Esophagus squamous epithelium (tissue), 5 donors: ENCODE measurements around the gene ENTREP3. TPM values are rescaled to one million over a fixed set of nuclear protein-coding genes. Genes with fewer than 3 reads are reported as not detected.

Experiments used
- DNase-seq: peaks from one replicate; lab custom pipeline; 2025; lab: John Stamatoyannopoulos, UW
- H3K27ac ChIP-seq, 4 donors: fragments of 200-600 bp; sonication (generic); one replicate each; pipeline ENCODE4 v1.5.1; 2016 to 2019; ENCODE audit warnings: mild to moderate bottlenecking in 1 of 4
- H3K27me3 ChIP-seq, 4 donors: fragments of 200-600 bp; sonication (generic); 1 replicate in 3 of 4; 2 replicates in 1 of 4; pipeline versions ENCODE4 v1.5.1 to v1.6.0; 2017 to 2021; ENCODE audit warnings: antibody characterized with exemption in 1 of 4
- H3K36me3 ChIP-seq, 3 donors: fragments of 200-600 bp; sonication (generic); one replicate each; pipeline ENCODE4 v1.5.1; 2016 to 2019
- H3K4me1 ChIP-seq, 3 donors: fragments of 200-600 bp; sonication (generic); one replicate each; pipeline ENCODE4 v1.5.1; 2017 to 2019
- H3K4me3 ChIP-seq, 4 donors: fragments of 200-600 bp; sonication (generic); 1 replicate in 3 of 4; 2 replicates in 1 of 4; pipeline ENCODE4 v1.5.1; 2016 to 2019; ENCODE audit warnings: mild to moderate bottlenecking in 2 of 4, moderate library complexity in 1 of 4
- H3K9me3 ChIP-seq, 3 donors: fragments of 200-600 bp; sonication (generic); one replicate each; pipeline ENCODE4 v1.5.1; 2016 to 2019
- POLR2A ChIP-seq, 4 donors: fragments of 450-650 bp; IDR thresholded peaks; one replicate each; pipeline ENCODE4 v1.6.1; 2017; ENCODE audit warnings: antibody characterized with exemption in 4 of 4, mild to moderate bottlenecking in 4 of 4, moderate library complexity in 3 of 4
- WGBS, 2 donors: methylation state at CpG; one replicate each; pipeline ENCODE4 v1.1.5; 2018; 5-methylcytosine and 5-hydroxymethylcytosine counted together
- intact Hi-C: fragments of 100-400 bp; cut with DNase I; formaldehyde crosslinking; loops from one replicate; pipeline ENCODE4 v1.15.0; 2022
- total RNA-seq, 4 donors: library from RNA; depleted of rRNA; stranded (reverse); fragments of >200 nt; gene quantifications; one replicate each; pipeline ENCODE4 v1.1.0, GENCODE V29; 2016
- TF ChIP-seq, protein P1 (sequence below), 6 experiments: fragments of 450-650 bp in 4 of 6; fragments of 200-600 bp in 2 of 6; sonication (generic) in 2 of 6; IDR thresholded peaks; one replicate each; pipeline ENCODE4 v1.5.1; 2016 to 2019; ENCODE audit warnings: antibody characterized with exemption in 6 of 6, mild to moderate bottlenecking in 4 of 6, moderate library complexity in 4 of 6
- donor health status: DM: yes; HTN: yes; CAD: no.

Gene ENTREP3, protein sequence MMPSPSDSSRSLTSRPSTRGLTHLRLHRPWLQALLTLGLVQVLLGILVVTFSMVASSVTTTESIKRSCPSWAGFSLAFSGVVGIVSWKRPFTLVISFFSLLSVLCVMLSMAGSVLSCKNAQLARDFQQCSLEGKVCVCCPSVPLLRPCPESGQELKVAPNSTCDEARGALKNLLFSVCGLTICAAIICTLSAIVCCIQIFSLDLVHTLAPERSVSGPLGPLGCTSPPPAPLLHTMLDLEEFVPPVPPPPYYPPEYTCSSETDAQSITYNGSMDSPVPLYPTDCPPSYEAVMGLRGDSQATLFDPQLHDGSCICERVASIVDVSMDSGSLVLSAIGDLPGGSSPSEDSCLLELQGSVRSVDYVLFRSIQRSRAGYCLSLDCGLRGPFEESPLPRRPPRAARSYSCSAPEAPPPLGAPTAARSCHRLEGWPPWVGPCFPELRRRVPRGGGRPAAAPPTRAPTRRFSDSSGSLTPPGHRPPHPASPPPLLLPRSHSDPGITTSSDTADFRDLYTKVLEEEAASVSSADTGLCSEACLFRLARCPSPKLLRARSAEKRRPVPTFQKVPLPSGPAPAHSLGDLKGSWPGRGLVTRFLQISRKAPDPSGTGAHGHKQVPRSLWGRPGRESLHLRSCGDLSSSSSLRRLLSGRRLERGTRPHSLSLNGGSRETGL
- 10 to 100 TPM; 10.5 to 27.9 (median 16.1) TPM for total RNA-seq

DNA sequence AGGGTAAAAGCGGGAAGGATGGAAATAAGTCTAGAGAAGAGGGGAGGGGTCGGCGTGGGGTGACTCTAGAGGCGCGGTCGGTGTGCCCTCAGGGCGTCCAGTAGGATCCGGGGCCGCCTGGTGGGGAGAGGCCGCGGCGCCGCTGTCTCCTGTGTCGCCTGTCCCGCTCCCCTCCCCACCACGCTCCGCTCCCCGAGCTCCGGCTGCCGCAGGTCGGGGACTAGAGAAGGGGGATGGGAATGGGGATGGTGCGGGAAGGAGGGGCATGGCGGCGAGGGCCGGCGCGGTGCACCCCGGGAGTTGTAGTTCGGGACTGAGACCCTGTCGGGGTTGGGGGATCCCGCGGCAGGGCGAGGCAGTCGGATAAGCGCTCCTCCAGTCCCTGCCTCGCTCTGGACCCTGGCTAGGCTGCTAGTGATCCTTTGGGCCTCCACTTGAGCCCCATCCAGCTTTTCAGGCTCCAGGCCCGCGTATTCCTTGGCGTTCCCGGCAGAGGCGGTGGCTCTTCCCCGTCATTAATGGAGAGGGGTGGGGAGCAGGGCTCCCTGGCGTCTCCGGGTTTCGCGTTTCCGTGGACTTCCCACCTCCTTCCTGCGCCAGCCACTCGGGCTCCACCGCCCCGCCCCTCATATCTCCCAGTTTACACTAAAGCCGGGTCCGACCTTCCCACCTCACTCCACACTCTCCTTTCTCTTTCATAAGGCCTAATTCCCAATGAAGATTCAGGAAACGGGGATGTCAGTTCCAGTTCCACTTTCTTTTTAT lies at the start of gene ENTREP3:
Gene ENTREP3, minus strand, starts transcription at position 241 of the 765 bp plus-strand sequence. CDS start 606 bp downstream, outside the sequence.
- intact Hi-C loops = no loop called here
- DNase-seq = no peak
- Histone ChIP-seq H3K4me1 (peaks cover 28 to 53% (median 34%) of the 10 kb centered on the region in 3 donors), H3K36me3 (peaks cover 0 to 47% (median 11%) of the 10 kb centered on the region in 3 donors), H3K27ac (peak within 1 kb of the TSS; percentile 94 to 99 (median 97)), H3K27me3 (no peaks in the 10 kb centered on the region), H3K4me3 (peak within 1 kb of the TSS; percentile 70 to 95 (median 88)), H3K9me3 (no peaks in the 10 kb centered on the region)
- TF ChIP-seq POLR2A (IDR thresholded peaks at IDR 0.05) = peak in 1 of 4 donors; percentile 58
- TF ChIP-seq, protein P1, sequence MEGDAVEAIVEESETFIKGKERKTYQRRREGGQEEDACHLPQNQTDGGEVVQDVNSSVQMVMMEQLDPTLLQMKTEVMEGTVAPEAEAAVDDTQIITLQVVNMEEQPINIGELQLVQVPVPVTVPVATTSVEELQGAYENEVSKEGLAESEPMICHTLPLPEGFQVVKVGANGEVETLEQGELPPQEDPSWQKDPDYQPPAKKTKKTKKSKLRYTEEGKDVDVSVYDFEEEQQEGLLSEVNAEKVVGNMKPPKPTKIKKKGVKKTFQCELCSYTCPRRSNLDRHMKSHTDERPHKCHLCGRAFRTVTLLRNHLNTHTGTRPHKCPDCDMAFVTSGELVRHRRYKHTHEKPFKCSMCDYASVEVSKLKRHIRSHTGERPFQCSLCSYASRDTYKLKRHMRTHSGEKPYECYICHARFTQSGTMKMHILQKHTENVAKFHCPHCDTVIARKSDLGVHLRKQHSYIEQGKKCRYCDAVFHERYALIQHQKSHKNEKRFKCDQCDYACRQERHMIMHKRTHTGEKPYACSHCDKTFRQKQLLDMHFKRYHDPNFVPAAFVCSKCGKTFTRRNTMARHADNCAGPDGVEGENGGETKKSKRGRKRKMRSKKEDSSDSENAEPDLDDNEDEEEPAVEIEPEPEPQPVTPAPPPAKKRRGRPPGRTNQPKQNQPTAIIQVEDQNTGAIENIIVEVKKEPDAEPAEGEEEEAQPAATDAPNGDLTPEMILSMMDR (IDR thresholded peaks at IDR 0.05) = no peak
- 2 to 5% methylated on average over 38 to 46 of the region's 54 CpGs for WGBS, 2 donors

DNA sequence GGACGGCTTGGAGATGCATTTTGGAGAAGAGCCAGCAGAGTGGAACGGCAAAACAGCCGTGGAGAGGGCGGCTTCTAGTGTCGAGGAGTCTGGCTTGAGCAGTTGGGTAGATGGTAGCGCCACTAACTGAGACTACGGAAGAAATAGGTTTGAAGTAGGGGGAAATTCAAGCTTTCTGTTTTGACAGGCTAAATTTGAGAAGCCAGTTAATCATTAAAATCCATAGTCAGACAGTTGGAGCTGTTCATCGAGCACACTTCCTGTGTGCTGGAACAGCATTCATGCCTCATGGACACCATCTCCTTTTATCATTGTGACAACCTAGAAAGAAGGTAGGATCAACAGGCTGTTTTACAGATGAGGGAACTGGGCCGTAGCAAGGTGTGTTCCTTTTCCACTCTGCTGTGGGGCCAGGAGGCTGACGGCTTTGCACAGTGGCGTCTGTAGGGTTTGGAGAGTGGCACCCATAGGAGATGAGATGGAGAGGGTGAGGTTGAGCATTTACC lies 49.3 kb upstream of the ENTREP3 start:
- H3K27ac ChIP-seq = no peak overlapping the region
- H3K4me3 ChIP-seq = no peak overlapping the region
- WGBS, 2 donors = 77 to 78% methylated on average over 9 of the region's 11 CpGs
- no peaks in the 10 kb centered on the region for H3K9me3 ChIP-seq
- no peaks in the 10 kb centered on the region for H3K27me3 ChIP-seq
- no peak for DNase-seq
- H3K4me1 ChIP-seq = peaks cover 2 to 15% (median 6%) of the 10 kb centered on the region in 3 donors
- no peak for TF ChIP-seq POLR2A (IDR thresholded peaks at IDR 0.05)
- TF ChIP-seq, protein P1 (IDR thresholded peaks at IDR 0.05) = no peak
- intact Hi-C loops = no loop called here
- no peaks in the 10 kb centered on the region for H3K36me3 ChIP-seq

DNA sequence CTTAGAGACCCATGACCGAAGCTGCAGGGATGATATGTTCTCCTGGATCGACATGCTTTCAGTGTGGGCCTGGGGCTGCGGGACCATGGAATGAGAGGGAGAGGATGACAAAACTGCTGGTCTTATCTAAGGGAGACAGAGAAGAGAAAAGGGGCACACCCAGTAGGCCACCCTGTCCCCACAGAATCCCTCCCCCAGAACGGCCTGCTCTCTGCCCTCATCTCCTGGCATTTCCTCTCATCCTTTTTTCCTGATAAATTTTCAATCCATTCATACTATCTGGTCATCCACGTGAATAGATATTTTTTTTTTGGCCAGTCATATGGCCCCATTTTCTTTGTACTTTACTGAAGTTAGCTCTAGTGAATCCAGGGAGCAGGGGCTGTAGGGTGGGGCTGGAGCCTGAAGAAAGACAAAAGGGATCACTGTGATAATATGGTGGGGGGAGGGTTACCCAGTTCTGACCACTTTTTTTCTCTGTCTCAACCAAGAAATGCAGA lies 46.1 kb upstream of the ENTREP3 start, which contains the start of gene PKLR:
Gene PKLR, minus strand, starts transcription at position 97 of the 500 bp plus-strand sequence. Its CDS starts 43 bp downstream, at position 54.
- H3K27me3 ChIP-seq = peaks cover 0 to 13% (median 0%) of the 10 kb centered on the region in 4 donors
- H3K4me3 ChIP-seq = no peak within 1 kb of the TSS
- no peak for TF ChIP-seq POLR2A (IDR thresholded peaks at IDR 0.05)
- TF ChIP-seq, protein P1 (IDR thresholded peaks at IDR 0.05) = no peak
- no peaks in the 10 kb centered on the region for H3K4me1 ChIP-seq
- no peaks in the 10 kb centered on the region for H3K36me3 ChIP-seq
- no peaks in the 10 kb centered on the region for H3K9me3 ChIP-seq
- no peak for DNase-seq
- no peak within 1 kb of the TSS for H3K27ac ChIP-seq
- WGBS, 2 donors = 82 to 92% methylated on average over 5 of the region's 5 CpGs
- intact Hi-C loops = no loop called here

DNA sequence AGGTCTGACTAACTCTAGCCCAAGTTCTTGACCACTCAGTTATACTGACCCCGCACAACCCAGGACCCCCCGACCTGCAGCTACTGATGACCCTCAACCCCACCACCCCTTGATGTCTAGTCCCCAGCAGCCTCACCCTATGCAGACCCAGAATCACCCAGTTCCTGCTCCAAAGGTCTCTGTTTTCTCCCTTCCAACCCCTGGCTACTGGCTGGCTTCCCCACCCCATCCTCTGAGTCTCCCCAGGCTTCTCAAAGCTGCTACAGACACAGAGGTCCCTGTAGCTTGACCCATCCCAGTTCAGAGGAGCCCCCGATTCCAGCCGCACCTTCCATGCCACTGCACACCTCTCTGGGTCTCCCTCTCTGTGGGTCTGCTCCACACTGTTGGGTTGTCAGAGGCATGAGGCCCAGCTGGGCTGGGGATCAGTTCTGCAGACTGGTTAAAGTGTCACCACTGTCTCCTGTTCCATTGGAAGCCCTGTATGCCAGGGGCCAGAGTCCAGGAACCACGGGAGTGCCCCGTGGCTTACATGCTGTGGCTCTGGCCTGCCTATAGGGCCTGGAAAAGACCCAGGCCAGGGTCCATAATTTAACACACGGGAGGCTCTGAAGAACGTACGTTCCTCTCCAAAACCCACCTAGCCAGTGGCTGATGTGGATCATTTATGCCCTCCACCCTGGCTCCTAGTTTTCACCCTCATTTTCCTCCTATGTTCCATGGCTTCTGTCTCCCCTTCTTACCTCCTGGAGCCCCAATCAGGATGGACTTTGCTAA lies 45.5 kb upstream of the ENTREP3 start:
- TF ChIP-seq POLR2A (IDR thresholded peaks at IDR 0.05) = no peak
- DNase-seq = no peak
- intact Hi-C loops = no loop called here
- H3K4me1 ChIP-seq = peaks cover 0 to 5% (median 3%) of the 10 kb centered on the region in 3 donors
- no peaks in the 10 kb centered on the region for H3K36me3 ChIP-seq
- H3K4me3 ChIP-seq = no peak overlapping the region
- WGBS, 2 donors = 84 to 90% methylated on average over 8 to 9 of the region's 9 CpGs
- H3K9me3 ChIP-seq = no peaks in the 10 kb centered on the region
- peaks cover 0 to 19% (median 2%) of the 10 kb centered on the region in 4 donors for H3K27me3 ChIP-seq
- no peak overlapping the region for H3K27ac ChIP-seq
